Stimulated activated CD8-positive, alpha-beta memory T cell treated with anti-CD3 and anti-CD28 coated beads, Interleukin-4, amount 100 ng/mL, for 1 hour (primary cell): Measurements from ENCODE around the gene NUTM2D.
"Not testable (repeated sequence)": the region's sequence is repeated elsewhere in the genome, so short reads cannot be mapped to it uniquely, and the experiment has no call there.

Experiments
- DNase-seq, 2 donors: peaks; one replicate each; pipeline ENCODE4 v3.0.0-alpha.2; 2020; ENCODE audit warnings: low read depth in 2 of 2, low spot score in 1 of 2

The NUTM2D gene

GRCh38 chr10:87374091-87374490 lies 16.5 kb downstream of the NUTM2D start:
- not testable (repeated sequence) for DNase-seq

- DNase-seq: not testable (repeated sequence)
Measured at GRCh38 chr10:87379115-87379514, 21.6 kb downstream of the NUTM2D start.

- not testable (repeated sequence) for DNase-seq
Measured at GRCh38 chr10:87383149-87383857, 25.8 kb downstream of the NUTM2D start.

GRCh38 chr10:87384283-87384682 lies 26.7 kb downstream of the NUTM2D start:
- DNase-seq: not testable (repeated sequence)

GRCh38 chr10:87385762-87386360 lies 28.3 kb downstream of the NUTM2D start:
- DNase-seq: not testable (repeated sequence)

GRCh38 chr10:87391360-87391759 lies 33.8 kb downstream of the NUTM2D start:
- not testable (repeated sequence) for DNase-seq

- DNase-seq: not testable (repeated sequence)
Measured at GRCh38 chr10:87396206-87396605, 38.7 kb downstream of the NUTM2D start.

GRCh38 chr10:87398436-87398835 lies 40.9 kb downstream of the NUTM2D start:
- DNase-seq: not testable (repeated sequence)

DNA sequence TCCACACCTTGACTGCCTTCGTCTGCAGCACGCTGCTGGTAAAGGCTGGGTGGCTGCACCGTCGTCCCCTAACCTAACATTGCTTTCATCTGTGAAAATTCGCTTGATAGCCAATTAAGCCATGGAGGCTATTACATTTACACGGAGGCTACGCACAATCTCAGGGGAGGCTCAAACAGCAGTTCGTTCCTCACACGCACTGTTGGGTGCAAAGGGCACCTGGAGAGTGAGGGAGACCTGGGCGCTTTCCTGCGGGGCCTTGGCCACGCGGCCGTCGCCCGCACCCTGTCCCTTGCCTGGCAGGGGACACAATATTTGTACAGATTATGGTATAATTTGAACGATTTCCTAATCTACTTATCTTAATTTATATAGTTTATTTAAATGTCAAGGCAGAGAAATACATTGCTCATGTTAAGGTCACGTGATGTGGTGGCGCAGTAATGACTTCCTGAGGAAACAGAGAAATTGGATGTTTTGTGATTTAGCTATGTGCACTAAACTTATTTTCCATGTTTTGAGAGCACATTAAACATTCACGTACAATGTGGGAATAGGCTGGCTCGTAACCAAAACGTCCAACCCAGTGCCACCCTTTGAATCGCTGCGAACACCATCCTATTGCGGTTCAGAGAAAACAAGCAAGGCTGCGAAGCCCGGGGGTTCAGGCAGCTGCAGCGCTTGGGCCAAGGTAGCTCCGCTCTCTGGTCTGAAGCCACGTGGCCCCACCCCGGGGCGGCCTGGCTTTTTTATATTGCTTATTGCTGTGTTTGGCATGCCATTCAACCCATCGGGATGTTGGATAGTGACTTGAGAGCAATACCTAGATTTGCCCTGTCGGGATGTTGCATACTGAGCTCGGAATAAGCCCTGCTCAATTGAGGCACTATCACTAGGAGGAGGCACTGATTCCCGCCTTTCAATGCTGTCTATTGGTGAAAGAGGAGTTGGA lies 50.2 kb downstream of the NUTM2D start:
- DNase-seq: not testable (repeated sequence)

DNA sequence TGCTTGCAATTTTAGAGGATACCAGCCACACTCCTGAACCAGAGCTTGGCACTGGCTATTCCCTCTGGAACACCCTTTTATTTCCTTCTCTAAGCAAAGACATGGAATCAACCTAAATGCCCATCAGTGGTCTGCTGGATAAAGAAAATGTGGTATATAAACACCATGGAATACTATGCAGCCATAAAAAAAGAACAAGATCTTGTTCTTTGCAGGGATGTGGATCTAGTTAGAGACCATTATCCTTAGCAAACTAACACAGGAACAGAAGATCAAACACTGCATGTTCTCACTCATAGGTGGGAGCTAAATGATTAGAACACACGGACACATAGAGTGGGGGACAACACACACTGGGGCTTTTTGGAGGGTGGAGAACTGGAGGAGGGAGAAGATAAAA lies 56.4 kb downstream of the NUTM2D start:
- not testable (repeated sequence) for DNase-seq
